IgD-negative memory B cell (primary cell): ENCODE data around the gene FOXO3. TPM values are rescaled to one million over a fixed set of nuclear protein-coding genes. Genes with fewer than 3 reads are reported as not detected.
A peak's percentile ranks its signal among the peaks of the same experiment; 100 is the strongest.
"Not testable (repeated sequence)": the region's sequence is repeated elsewhere in the genome, so short reads cannot be mapped to it uniquely, and the experiment has no call there.

Experiments
- H3K27ac Mint-ChIP-seq, 3 donors: one replicate each; pipeline ENCODE4 v1.8.0; 2020 to 2022; ENCODE audit warnings: mild to moderate bottlenecking in 3 of 3, mixed read lengths in 3 of 3, moderate library complexity in 1 of 3
- H3K27me3 Mint-ChIP-seq: one replicate; pipeline ENCODE4 v1.8.0; 2021; ENCODE audit warnings: mixed read lengths
- H3K36me3 Mint-ChIP-seq: one replicate; pipeline ENCODE4 v1.8.0; 2020; ENCODE audit warnings: mild to moderate bottlenecking, mixed read lengths
- H3K4me1 Mint-ChIP-seq, 3 donors: one replicate each; pipeline ENCODE4 v1.8.0; 2020 to 2022; ENCODE audit warnings: mixed read lengths in 3 of 3, mild to moderate bottlenecking in 1 of 3
- H3K4me3 Mint-ChIP-seq, 4 donors: one replicate each; pipeline ENCODE4 v1.8.0; 2020 to 2022; ENCODE audit warnings: mild to moderate bottlenecking in 4 of 4, mixed read lengths in 4 of 4, moderate library complexity in 3 of 4
- H3K9me3 Mint-ChIP-seq, 3 donors: one replicate each; pipeline ENCODE4 v1.8.0; 2020 to 2021; ENCODE audit warnings: mixed read lengths in 3 of 3, mild to moderate bottlenecking in 1 of 3
- polyA plus RNA-seq: library from polyadenylated mRNA; unstranded; fragments of 300-500 nt; fragmentation: Illumina TruSeq; gene quantifications from one replicate; pipeline ENCODE4 v1.2.3, GENCODE V29; 2021

FOXO3 gene
- polyA plus RNA-seq, 1 donor from 2014 or later, result 15.5 TPM

GRCh38 chr6:108655806-108656651, 95.3 kb downstream of the FOXO3 start:
- H3K27ac Mint-ChIP-seq, result no peak overlapping the region
- peaks cover 4% of the 10 kb centered on the region for H3K36me3 Mint-ChIP-seq
- no peaks in the 10 kb centered on the region for H3K27me3 Mint-ChIP-seq
- peaks cover 8 to 13% (median 9%) of the 10 kb centered on the region in 3 donors for H3K4me1 Mint-ChIP-seq
- H3K4me3 Mint-ChIP-seq, result peak overlapping the region in 1 of 4 donors; percentile 17
- no peaks in the 10 kb centered on the region for H3K9me3 Mint-ChIP-seq

GRCh38 chr6:108656836-108657235, 96.1 kb downstream of the FOXO3 start:
- H3K4me3 Mint-ChIP-seq, result no peak overlapping the region

GRCh38 chr6:108658174-108658573, 97.5 kb downstream of the FOXO3 start:
- Mint-ChIP-seq H3K27me3 (no peaks in the 10 kb centered on the region), H3K27ac (no peak overlapping the region), H3K9me3 (no peaks in the 10 kb centered on the region), H3K4me3 (no peak overlapping the region), H3K36me3 (peaks cover 5% of the 10 kb centered on the region), H3K4me1 (peaks cover 4 to 11% (median 6%) of the 10 kb centered on the region in 3 donors)

More at GRCh38 chr6:108656836-108657235, 96.1 kb downstream of the FOXO3 start:
- Mint-ChIP-seq H3K9me3 (no peaks in the 10 kb centered on the region), H3K27me3 (no peaks in the 10 kb centered on the region), H3K27ac (no peak overlapping the region), H3K4me1 (peaks cover 6 to 12% (median 7%) of the 10 kb centered on the region in 3 donors), H3K36me3 (peaks cover 4% of the 10 kb centered on the region)

GRCh38 chr6:108658785-108659184, 98.1 kb downstream of the FOXO3 start:
- H3K27me3 Mint-ChIP-seq, H3K4me1 Mint-ChIP-seq, H3K4me3 Mint-ChIP-seq, H3K36me3 Mint-ChIP-seq, H3K27ac Mint-ChIP-seq, H3K9me3 Mint-ChIP-seq: not testable (repeated sequence)

GRCh38 chr6:108660251-108660650, 99.5 kb downstream of the FOXO3 start:
- no peaks in the 10 kb centered on the region for H3K27me3 Mint-ChIP-seq
- peaks cover 8% of the 10 kb centered on the region for H3K36me3 Mint-ChIP-seq
- H3K4me3 Mint-ChIP-seq, result no peak overlapping the region
- H3K27ac Mint-ChIP-seq, result no peak overlapping the region
- peaks cover 2 to 10% (median 6%) of the 10 kb centered on the region in 3 donors for H3K4me1 Mint-ChIP-seq
- H3K9me3 Mint-ChIP-seq, result no peaks in the 10 kb centered on the region

- Mint-ChIP-seq H3K27ac (no peak overlapping the region), H3K27me3 (no peaks in the 10 kb centered on the region), H3K4me1 (peaks cover 2 to 12% (median 5%) of the 10 kb centered on the region in 3 donors), H3K4me3 (no peak overlapping the region), H3K9me3 (no peaks in the 10 kb centered on the region), H3K36me3 (peaks cover 9% of the 10 kb centered on the region)
Observed at GRCh38 chr6:108661430-108661829, 100.7 kb downstream of the FOXO3 start.

GRCh38 chr6:108661982-108662381, 101.3 kb downstream of the FOXO3 start:
- H3K27me3 Mint-ChIP-seq, result no peaks in the 10 kb centered on the region
- H3K4me1 Mint-ChIP-seq, result peaks cover 2 to 15% (median 5%) of the 10 kb centered on the region in 3 donors
- no peak overlapping the region for H3K4me3 Mint-ChIP-seq
- peaks cover 12% of the 10 kb centered on the region for H3K36me3 Mint-ChIP-seq
- H3K27ac Mint-ChIP-seq, result no peak overlapping the region
- no peaks in the 10 kb centered on the region for H3K9me3 Mint-ChIP-seq

- Mint-ChIP-seq H3K27ac (no peak overlapping the region), H3K9me3 (no peaks in the 10 kb centered on the region), H3K36me3 (peaks cover 15% of the 10 kb centered on the region), H3K4me3 (no peak overlapping the region), H3K4me1 (peaks cover 2 to 18% (median 12%) of the 10 kb centered on the region in 3 donors), H3K27me3 (no peaks in the 10 kb centered on the region)
Observed at GRCh38 chr6:108662702-108663101, 102.0 kb downstream of the FOXO3 start.

- H3K4me1 Mint-ChIP-seq, result peaks cover 0 to 18% (median 12%) of the 10 kb centered on the region in 3 donors
- H3K4me3 Mint-ChIP-seq, result peak overlapping the region in 1 of 4 donors; percentile 52
- H3K9me3 Mint-ChIP-seq, H3K27me3 Mint-ChIP-seq, H3K27ac Mint-ChIP-seq: not testable (repeated sequence)
- H3K36me3 Mint-ChIP-seq, result peaks cover 11% of the 10 kb centered on the region
Observed at GRCh38 chr6:108663494-108664064, 102.9 kb downstream of the FOXO3 start.

GRCh38 chr6:108665495-108666196, 104.9 kb downstream of the FOXO3 start:
- H3K36me3 Mint-ChIP-seq, result peaks cover 13% of the 10 kb centered on the region
- no peaks in the 10 kb centered on the region for H3K27me3 Mint-ChIP-seq

GRCh38 chr6:108666656-108667260, 106.0 kb downstream of the FOXO3 start:
- no peaks in the 10 kb centered on the region for H3K9me3 Mint-ChIP-seq
- H3K27ac Mint-ChIP-seq, result no peak overlapping the region
- no peak overlapping the region for H3K4me3 Mint-ChIP-seq
- H3K4me1 Mint-ChIP-seq, result peaks cover 5 to 34% (median 31%) of the 10 kb centered on the region in 3 donors
- peaks cover 13% of the 10 kb centered on the region for H3K36me3 Mint-ChIP-seq
- H3K27me3 Mint-ChIP-seq, result no peaks in the 10 kb centered on the region

More at GRCh38 chr6:108665495-108666196, 104.9 kb downstream of the FOXO3 start:
- Mint-ChIP-seq H3K9me3 (no peaks in the 10 kb centered on the region), H3K4me3 (no peak overlapping the region), H3K4me1 (peaks cover 1 to 31% (median 28%) of the 10 kb centered on the region in 3 donors), H3K27ac (no peak overlapping the region)

GRCh38 chr6:108667993-108668392, 107.3 kb downstream of the FOXO3 start:
- Mint-ChIP-seq H3K4me1 (peaks cover 10 to 37% (median 31%) of the 10 kb centered on the region in 3 donors), H3K4me3 (peak overlapping the region in 1 of 4 donors; percentile 60), H3K9me3 (no peaks in the 10 kb centered on the region), H3K36me3 (peaks cover 13% of the 10 kb centered on the region), H3K27ac (peak overlapping the region in 1 of 3 donors; percentile 3), H3K27me3 (no peaks in the 10 kb centered on the region)

- H3K4me3 Mint-ChIP-seq, result no peak overlapping the region
- no peak overlapping the region for H3K27ac Mint-ChIP-seq
- H3K27me3 Mint-ChIP-seq, result no peaks in the 10 kb centered on the region
- peaks cover 11 to 52% (median 44%) of the 10 kb centered on the region in 3 donors for H3K4me1 Mint-ChIP-seq
- peaks cover 10% of the 10 kb centered on the region for H3K36me3 Mint-ChIP-seq
- H3K9me3 Mint-ChIP-seq, result no peaks in the 10 kb centered on the region
Observed at GRCh38 chr6:108669673-108670072, 109.0 kb downstream of the FOXO3 start.

GRCh38 chr6:108671175-108671574, 110.5 kb downstream of the FOXO3 start:
- Mint-ChIP-seq H3K4me3 (peak overlapping the region in 1 of 4 donors; percentile 12), H3K36me3 (peaks cover 8% of the 10 kb centered on the region), H3K4me1 (peaks cover 11 to 52% (median 44%) of the 10 kb centered on the region in 3 donors), H3K9me3 (no peaks in the 10 kb centered on the region), H3K27me3 (no peaks in the 10 kb centered on the region), H3K27ac (no peak overlapping the region)

GRCh38 chr6:108671790-108672189, 111.1 kb downstream of the FOXO3 start:
- H3K4me3 Mint-ChIP-seq, result no peak overlapping the region
- H3K4me1 Mint-ChIP-seq, result peaks cover 11 to 51% (median 41%) of the 10 kb centered on the region in 3 donors
- H3K27me3 Mint-ChIP-seq, result no peaks in the 10 kb centered on the region
- peaks cover 6% of the 10 kb centered on the region for H3K36me3 Mint-ChIP-seq
- no peak overlapping the region for H3K27ac Mint-ChIP-seq
- no peaks in the 10 kb centered on the region for H3K9me3 Mint-ChIP-seq
